ENCODE results near the gene SWI5.

The SWI5 gene

DNA sequence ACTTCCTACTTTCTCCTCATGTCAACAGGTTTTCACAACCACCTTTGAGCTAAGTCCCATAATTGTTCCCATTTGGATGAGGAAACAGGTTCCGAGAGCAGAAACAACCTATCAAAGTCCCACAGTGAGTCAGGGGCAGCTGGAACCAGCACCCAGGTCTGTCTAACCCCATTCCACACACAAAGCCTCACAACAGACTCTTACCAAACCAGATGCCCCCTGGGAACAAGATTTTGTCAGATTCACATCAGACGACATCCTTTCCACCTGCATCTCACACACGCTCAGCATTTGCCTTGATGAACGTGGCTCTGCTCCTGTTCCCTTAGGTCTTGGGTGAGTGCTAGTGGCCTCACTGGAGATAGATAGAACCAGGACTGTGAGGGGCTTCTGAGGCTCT is 17.0 kb downstream of the SWI5 start:
- ATAC-seq: no peak
- TF ChIP-seq ZC3H10 (CRISPR knock-in tag; IDR thresholded peaks at IDR 0.05): no peak
- no peak for TF ChIP-seq ZFP30 (CRISPR knock-in tag; IDR thresholded peaks at IDR 0.05)
- TF ChIP-seq SNAI2 (CRISPR knock-in tag; IDR thresholded peaks at IDR 0.05): no peak
- TF ChIP-seq GLIS3 (CRISPR knock-in tag; IDR thresholded peaks at IDR 0.05): no peak
- no peak for TF ChIP-seq CSDC2 (CRISPR knock-in tag; IDR thresholded peaks at IDR 0.05)
- no peak for TF ChIP-seq CSRNP3 (CRISPR knock-in tag; IDR thresholded peaks at IDR 0.05)
- TF ChIP-seq BACH2 (CRISPR knock-in tag; IDR thresholded peaks at IDR 0.05; ENCODE audit: borderline replicate concordance): no peak
- TF ChIP-seq OSR1 (CRISPR knock-in tag; IDR thresholded peaks at IDR 0.05): no peak
- no peak for TF ChIP-seq TOX (CRISPR knock-in tag; IDR thresholded peaks at IDR 0.05; ENCODE audit: borderline replicate concordance)
- TF ChIP-seq ARNTL (CRISPR knock-in tag; IDR thresholded peaks at IDR 0.05; ENCODE audit: borderline replicate concordance, low read depth): no peak
- no peak for TF ChIP-seq PPARA (CRISPR knock-in tag; IDR thresholded peaks at IDR 0.05; ENCODE audit: borderline replicate concordance)
- no peak for TF ChIP-seq ZNF70 (CRISPR knock-in tag; IDR thresholded peaks at IDR 0.05)
- no peak for TF ChIP-seq TCF4 (CRISPR knock-in tag; IDR thresholded peaks at IDR 0.05; ENCODE audit: borderline replicate concordance)
- no peak for TF ChIP-seq ISL1 (CRISPR knock-in tag; IDR thresholded peaks at IDR 0.05)
- TF ChIP-seq POU6F1 (CRISPR knock-in tag; IDR thresholded peaks at IDR 0.05; ENCODE audit: borderline replicate concordance, low read depth): no peak
- no peak for TF ChIP-seq ZNF565 (CRISPR knock-in tag; conservative IDR thresholded peaks at IDR 0.05; ENCODE audit: low read depth)

DNA sequence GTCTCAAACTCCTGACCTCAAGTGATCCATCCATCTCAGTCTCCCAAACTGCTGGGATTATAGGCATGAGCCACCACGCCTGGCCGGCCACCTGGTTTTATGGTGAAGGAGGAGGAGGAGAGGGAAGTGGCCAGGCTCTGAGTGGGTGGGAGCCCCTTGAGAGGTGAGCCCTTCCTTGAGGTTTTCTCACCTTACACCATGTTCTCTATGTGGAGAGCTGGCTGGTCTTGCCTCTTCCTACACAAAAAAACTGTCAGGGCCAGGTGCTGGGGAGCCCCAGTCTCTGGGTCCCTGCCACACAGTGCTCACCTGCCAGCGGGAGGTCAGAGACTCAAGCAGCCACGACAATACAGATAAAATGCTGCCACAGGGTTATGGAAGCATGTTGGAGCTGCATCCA is 18.1 kb downstream of the SWI5 start:
- ATAC-seq: no peak
- TF ChIP-seq ARNTL (CRISPR knock-in tag; IDR thresholded peaks at IDR 0.05; ENCODE audit: borderline replicate concordance, low read depth) (no peak), RARB (CRISPR knock-in tag; IDR thresholded peaks at IDR 0.05) (no peak), TSHZ2 (CRISPR knock-in tag; IDR thresholded peaks at IDR 0.05) (no peak), PPARA (CRISPR knock-in tag; IDR thresholded peaks at IDR 0.05; ENCODE audit: borderline replicate concordance) (no peak), TOX (CRISPR knock-in tag; IDR thresholded peaks at IDR 0.05; ENCODE audit: borderline replicate concordance) (no peak), ZC3H10 (CRISPR knock-in tag; IDR thresholded peaks at IDR 0.05) (no peak), OSR1 (CRISPR knock-in tag; IDR thresholded peaks at IDR 0.05) (no peak), SNAI2 (CRISPR knock-in tag; IDR thresholded peaks at IDR 0.05) (no peak), POU6F1 (CRISPR knock-in tag; IDR thresholded peaks at IDR 0.05; ENCODE audit: borderline replicate concordance, low read depth) (no peak), BACH2 (CRISPR knock-in tag; IDR thresholded peaks at IDR 0.05; ENCODE audit: borderline replicate concordance) (no peak), GLIS3 (CRISPR knock-in tag; IDR thresholded peaks at IDR 0.05) (no peak), ZFP3 (CRISPR knock-in tag; IDR thresholded peaks at IDR 0.05) (no peak), ZNF8 (CRISPR knock-in tag; IDR thresholded peaks at IDR 0.05) (no peak), ZFP30 (CRISPR knock-in tag; IDR thresholded peaks at IDR 0.05) (no peak), ZNF565 (CRISPR knock-in tag; conservative IDR thresholded peaks at IDR 0.05; ENCODE audit: low read depth) (no peak), PATZ1 (CRISPR knock-in tag; IDR thresholded peaks at IDR 0.05; ENCODE audit: borderline replicate concordance) (no peak), ZNF70 (CRISPR knock-in tag; IDR thresholded peaks at IDR 0.05) (no peak), TCF4 (CRISPR knock-in tag; IDR thresholded peaks at IDR 0.05; ENCODE audit: borderline replicate concordance) (no peak), ESRRG (CRISPR knock-in tag; IDR thresholded peaks at IDR 0.05) (no peak)
- TF ChIP-seq, protein P1, sequence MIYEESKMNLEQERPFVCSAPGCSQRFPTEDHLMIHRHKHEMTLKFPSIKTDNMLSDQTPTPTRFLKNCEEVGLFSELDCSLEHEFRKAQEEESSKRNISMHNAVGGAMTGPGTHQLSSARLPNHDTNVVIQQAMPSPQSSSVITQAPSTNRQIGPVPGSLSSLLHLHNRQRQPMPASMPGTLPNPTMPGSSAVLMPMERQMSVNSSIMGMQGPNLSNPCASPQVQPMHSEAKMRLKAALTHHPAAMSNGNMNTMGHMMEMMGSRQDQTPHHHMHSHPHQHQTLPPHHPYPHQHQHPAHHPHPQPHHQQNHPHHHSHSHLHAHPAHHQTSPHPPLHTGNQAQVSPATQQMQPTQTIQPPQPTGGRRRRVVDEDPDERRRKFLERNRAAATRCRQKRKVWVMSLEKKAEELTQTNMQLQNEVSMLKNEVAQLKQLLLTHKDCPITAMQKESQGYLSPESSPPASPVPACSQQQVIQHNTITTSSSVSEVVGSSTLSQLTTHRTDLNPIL (CRISPR knock-in tag; IDR thresholded peaks at IDR 0.05; ENCODE audit: low read depth): no peak

Data from SK-N-SH treated with all-trans-retinoic acid at 6 μM for 48 hours (cell line).